K562 (cell line): Measurements from ENCODE around the gene CXCR5. TPM values are rescaled to one million over a fixed set of nuclear protein-coding genes. Genes with fewer than 3 reads are reported as not detected.

Experiments used
- C11orf30 ChIP-seq: fragments of 450-650 bp; IDR thresholded peaks from 2 replicates; pipeline ENCODE4 v1.6.1; 2016; ENCODE audit warnings: low read depth, mild to moderate bottlenecking
- CBX3 ChIP-seq, 2 experiments: IDR thresholded peaks; 1 replicate in 1 of 2; 2 replicates in 1 of 2; pipeline ENCODE4 v1.6.1; 2012; ENCODE audit warnings: inconsistent platforms in 2 of 2, low read length in 2 of 2, borderline replicate concordance in 1 of 2, control low read depth in 1 of 2
- CTCF ChIP-seq, 3 experiments: IDR thresholded peaks in 2 of 3; conservative IDR thresholded peaks in 1 of 3; 2 replicates each; pipeline ENCODE4 v1.5.1; 2011 to 2012; ENCODE audit warnings: low read length in 3 of 3, mild to moderate bottlenecking in 3 of 3, control low read depth in 2 of 3, improper control_type of control experiment in 1 of 3, inconsistent platforms in 1 of 3, low read depth in 1 of 3, mixed read lengths in 1 of 3, moderate library complexity in 1 of 3; ENCODE audit not compliant: insufficient read depth in 2 of 3
- EP300 ChIP-seq: IDR thresholded peaks from 2 replicates; pipeline ENCODE4 v1.6.1; 2012; ENCODE audit warnings: low read length, improper control_type of control experiment
- ESRRB ChIP-seq: fragments of 250-450 bp; sonication (Bioruptor Pico); IDR thresholded peaks from 2 replicates; pipeline ENCODE4 v1.5.0; 2020; ENCODE audit warnings: mild to moderate bottlenecking, moderate library complexity, borderline replicate concordance
- HIVEP1 ChIP-seq: fragments of 250-450 bp; sonication (Bioruptor Pico); IDR thresholded peaks from 2 replicates; pipeline ENCODE4 v1.4.0; 2020; ENCODE audit warnings: mild to moderate bottlenecking
- KLF6 ChIP-seq: fragments of 250-450 bp; sonication (Bioruptor Pico); IDR thresholded peaks from 2 replicates; pipeline ENCODE4 v1.4.0; 2020; ENCODE audit warnings: mild to moderate bottlenecking, moderate library complexity, borderline replicate concordance
- MIER1 ChIP-seq: fragments of 450-650 bp; IDR thresholded peaks from 2 replicates; pipeline ENCODE4 v1.6.1; 2016; ENCODE audit warnings: antibody characterized with exemption, mild to moderate bottlenecking, low read depth
- NCOA6 ChIP-seq: fragments of 450-650 bp; IDR thresholded peaks from 2 replicates; pipeline ENCODE4 v1.6.1; 2017; ENCODE audit warnings: mild to moderate bottlenecking
- SLC30A9 ChIP-seq: fragments of 250-450 bp; sonication (Bioruptor Pico); IDR thresholded peaks from 2 replicates; pipeline ENCODE4 v1.8.0; 2022; ENCODE audit warnings: mild to moderate bottlenecking, moderate library complexity
- SMAD1 ChIP-seq: fragments of 150-350 bp; IDR thresholded peaks from 2 replicates; pipeline ENCODE4 v1.6.1; 2014; ENCODE audit warnings: low read length, low read depth; ENCODE audit not compliant: partially characterized antibody
- SP1 ChIP-seq: sonication (generic); formaldehyde crosslinking; IDR thresholded peaks from 2 replicates; pipeline ENCODE4 v1.8.1; 2022; ENCODE audit warnings: mild to moderate bottlenecking, missing genetic modification reagents
- SRSF9 ChIP-seq: fragments of 200-400 bp; formaldehyde crosslinking; IDR thresholded peaks from 2 replicates; pipeline ENCODE4 v1.6.1; 2017; ENCODE audit warnings: low read depth, low read length, borderline replicate concordance
- TRIM28 ChIP-seq: fragments of 450-650 bp; IDR thresholded peaks from 2 replicates; pipeline ENCODE4 v1.6.1; 2017
- ZKSCAN8 ChIP-seq: fragments of 200-800 bp; sonication (Bioruptor generic); IDR thresholded peaks from 2 replicates; pipeline ENCODE4 v1.6.1; 2016; ENCODE audit warnings: missing genetic modification characterization, missing compliant biosample characterization
- ZNF224 ChIP-seq: sonication (generic); formaldehyde crosslinking; IDR thresholded peaks from 2 replicates; pipeline ENCODE4 v1.8.0; 2022; ENCODE audit warnings: mild to moderate bottlenecking, missing genetic modification reagents
- ZNF274 ChIP-seq: IDR thresholded peaks from 2 replicates; pipeline ENCODE4 v1.6.1; 2011; ENCODE audit warnings: low read depth, mild to moderate bottlenecking, low read length, moderate library complexity, borderline replicate concordance
- ZNF311 ChIP-seq: fragments of 250-450 bp; sonication (Bioruptor Pico); IDR thresholded peaks from 2 replicates; pipeline ENCODE4 v1.4.0; 2020; ENCODE audit warnings: mild to moderate bottlenecking, moderate library complexity
- ZNF354B ChIP-seq: fragments of 250-450 bp; sonication (Bioruptor Pico); IDR thresholded peaks from 2 replicates; pipeline ENCODE4 v1.4.0; 2020
- ZNF584 ChIP-seq: fragments of 200-800 bp; sonication (Bioruptor generic); IDR thresholded peaks from 2 replicates; pipeline ENCODE4 v1.6.1; 2016; ENCODE audit warnings: low read depth, mild to moderate bottlenecking, missing genetic modification characterization, missing compliant biosample characterization
- polyA plus RNA-seq, 8 experiments: library from polyadenylated mRNA; depleted of rRNA in 4 of 8; stranded (reverse) in 5 of 8; unstranded in 3 of 8; fragments of >200 nt; fragmentation: Nextera tagmentation in 2 of 8; fragmentation: Illumina TruSeq in 1 of 8; extraction: Ambion mirVana in 2 of 8; extraction: Trizol in 1 of 8; gene quantifications; 2 replicates each; pipeline versions ENCODE4 v1.2.1 to v1.2.3, GENCODE V29; 2011 to 2014; ENCODE audit warnings: inconsistent platforms in 1 of 8, missing spikeins in 1 of 8
- total RNA-seq, 7 experiments: library from RNA; depleted of rRNA in 6 of 7; stranded (reverse); fragments of >200 nt in 6 of 7; fragmentation: Illumina TruSeq in 2 of 7; extraction: Trizol in 2 of 7; gene quantifications; 2 replicates each; pipeline versions ENCODE4 v1.2.1 to v1.2.3, GENCODE V29; 2011 to 2021; ENCODE audit warnings: low replicate concordance in 1 of 7
- TF ChIP-seq, protein P1 (sequence below): sonication (generic); formaldehyde crosslinking; IDR thresholded peaks from 2 replicates; pipeline ENCODE4 v1.8.0; 2023; ENCODE audit warnings: missing genetic modification reagents, mild to moderate bottlenecking, borderline replicate concordance

Gene CXCR5
- total and polyA plus RNA-seq, 9 of the 15 experiments (the other 6 are each of a cell fraction or from before 2014, with no cell fraction given) = 0.03 to 0.06 TPM; not detected in 7

DNA sequence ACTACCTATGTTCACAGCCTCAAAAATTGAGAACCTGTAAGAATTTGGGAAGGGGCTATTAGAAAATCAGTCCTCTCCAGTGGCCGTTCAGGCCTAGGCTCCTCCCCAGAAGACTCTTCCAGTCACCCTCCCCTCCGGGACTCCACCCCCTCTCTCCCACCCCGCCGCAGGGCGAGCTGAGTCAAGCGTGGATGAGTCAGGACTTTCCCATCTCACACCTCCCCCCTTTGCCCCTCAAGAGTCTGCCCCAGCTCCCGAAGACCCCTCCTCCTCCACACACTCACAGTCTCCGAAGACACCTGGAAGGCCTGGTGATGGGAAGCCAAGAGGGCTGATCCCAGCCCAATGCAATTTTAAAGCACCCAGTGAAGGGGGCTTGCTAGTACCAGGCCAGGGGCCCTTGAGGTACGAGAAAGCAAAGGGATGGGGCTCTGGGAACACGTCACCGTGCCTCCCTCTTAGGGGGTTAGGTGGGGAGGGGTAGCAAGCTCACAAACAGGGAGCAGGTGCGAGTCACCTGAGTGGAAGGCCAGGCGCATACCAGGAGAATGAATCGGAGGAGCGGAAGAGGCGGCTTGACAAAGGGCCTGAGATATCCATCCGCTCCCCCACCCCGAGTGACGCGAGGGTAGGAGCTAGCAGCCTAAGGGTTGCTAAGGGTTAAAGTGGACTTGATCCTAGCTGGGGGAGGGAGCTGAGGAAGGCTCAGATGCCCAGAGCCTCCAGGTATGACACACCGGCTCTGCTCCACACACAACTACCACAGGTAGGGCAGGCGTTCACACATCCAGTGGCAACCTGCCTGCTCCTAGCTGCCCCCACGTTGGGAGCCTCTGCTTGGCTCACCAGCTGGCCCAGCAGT lies 28.4 kb downstream of the CXCR5 start (continued):
- no peak for TF ChIP-seq MIER1
- TF ChIP-seq ESRRB (CRISPR knock-in tag) = no peak
- TF ChIP-seq SRSF9 = no peak
- no peak; the same call in 1 of the 2 replicates for TF ChIP-seq ZNF584 (CRISPR knock-in tag)
- TF ChIP-seq TRIM28 = no peak
- peak; percentile 48; the same call in 1 of the 2 replicates for TF ChIP-seq SP1 (CRISPR knock-in tag)
- no peak for TF ChIP-seq KLF6 (CRISPR knock-in tag)
- no peak for TF ChIP-seq SLC30A9
- no peak for TF ChIP-seq SMAD1
- TF ChIP-seq CTCF (IDR thresholded peaks at IDR 0.05 in 2 of 3, conservative IDR thresholded peaks at IDR 0.05 in 1 of 3; ENCODE audit: insufficient read depth in 2 of 3, low read depth in 1 of 3, low read length in 3 of 3) = no peak
- TF ChIP-seq ZNF354B (CRISPR knock-in tag) = no peak
- peak; percentile 61 for TF ChIP-seq EP300
- no peak for TF ChIP-seq ZNF311 (CRISPR knock-in tag)
- TF ChIP-seq, protein P1, sequence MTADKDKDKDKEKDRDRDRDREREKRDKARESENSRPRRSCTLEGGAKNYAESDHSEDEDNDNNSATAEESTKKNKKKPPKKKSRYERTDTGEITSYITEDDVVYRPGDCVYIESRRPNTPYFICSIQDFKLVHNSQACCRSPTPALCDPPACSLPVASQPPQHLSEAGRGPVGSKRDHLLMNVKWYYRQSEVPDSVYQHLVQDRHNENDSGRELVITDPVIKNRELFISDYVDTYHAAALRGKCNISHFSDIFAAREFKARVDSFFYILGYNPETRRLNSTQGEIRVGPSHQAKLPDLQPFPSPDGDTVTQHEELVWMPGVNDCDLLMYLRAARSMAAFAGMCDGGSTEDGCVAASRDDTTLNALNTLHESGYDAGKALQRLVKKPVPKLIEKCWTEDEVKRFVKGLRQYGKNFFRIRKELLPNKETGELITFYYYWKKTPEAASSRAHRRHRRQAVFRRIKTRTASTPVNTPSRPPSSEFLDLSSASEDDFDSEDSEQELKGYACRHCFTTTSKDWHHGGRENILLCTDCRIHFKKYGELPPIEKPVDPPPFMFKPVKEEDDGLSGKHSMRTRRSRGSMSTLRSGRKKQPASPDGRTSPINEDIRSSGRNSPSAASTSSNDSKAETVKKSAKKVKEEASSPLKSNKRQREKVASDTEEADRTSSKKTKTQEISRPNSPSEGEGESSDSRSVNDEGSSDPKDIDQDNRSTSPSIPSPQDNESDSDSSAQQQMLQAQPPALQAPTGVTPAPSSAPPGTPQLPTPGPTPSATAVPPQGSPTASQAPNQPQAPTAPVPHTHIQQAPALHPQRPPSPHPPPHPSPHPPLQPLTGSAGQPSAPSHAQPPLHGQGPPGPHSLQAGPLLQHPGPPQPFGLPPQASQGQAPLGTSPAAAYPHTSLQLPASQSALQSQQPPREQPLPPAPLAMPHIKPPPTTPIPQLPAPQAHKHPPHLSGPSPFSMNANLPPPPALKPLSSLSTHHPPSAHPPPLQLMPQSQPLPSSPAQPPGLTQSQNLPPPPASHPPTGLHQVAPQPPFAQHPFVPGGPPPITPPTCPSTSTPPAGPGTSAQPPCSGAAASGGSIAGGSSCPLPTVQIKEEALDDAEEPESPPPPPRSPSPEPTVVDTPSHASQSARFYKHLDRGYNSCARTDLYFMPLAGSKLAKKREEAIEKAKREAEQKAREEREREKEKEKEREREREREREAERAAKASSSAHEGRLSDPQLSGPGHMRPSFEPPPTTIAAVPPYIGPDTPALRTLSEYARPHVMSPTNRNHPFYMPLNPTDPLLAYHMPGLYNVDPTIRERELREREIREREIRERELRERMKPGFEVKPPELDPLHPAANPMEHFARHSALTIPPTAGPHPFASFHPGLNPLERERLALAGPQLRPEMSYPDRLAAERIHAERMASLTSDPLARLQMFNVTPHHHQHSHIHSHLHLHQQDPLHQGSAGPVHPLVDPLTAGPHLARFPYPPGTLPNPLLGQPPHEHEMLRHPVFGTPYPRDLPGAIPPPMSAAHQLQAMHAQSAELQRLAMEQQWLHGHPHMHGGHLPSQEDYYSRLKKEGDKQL (CRISPR knock-in tag) = no peak
- no peak for TF ChIP-seq ZNF224 (CRISPR knock-in tag)
- TF ChIP-seq ZKSCAN8 (CRISPR knock-in tag) = no peak
- TF ChIP-seq C11orf30 = peak; percentile 97
- no peak for TF ChIP-seq HIVEP1 (CRISPR knock-in tag)
- TF ChIP-seq NCOA6 = no peak
- no peak for TF ChIP-seq ZNF274
- peak in 1 of 2 experiments; percentile 25; a peak in 1 of 3 replicates for TF ChIP-seq CBX3 (IDR thresholded peaks at IDR 0.05; ENCODE audit: borderline replicate concordance in 1 of 2, low read length in 2 of 2)
